Measurements from ENCODE around the gene TAL1.
"Not testable (repeated sequence)": the region's sequence is repeated elsewhere in the genome, so short reads cannot be mapped to it uniquely, and the experiment has no call there.

The TAL1 gene

DNA sequence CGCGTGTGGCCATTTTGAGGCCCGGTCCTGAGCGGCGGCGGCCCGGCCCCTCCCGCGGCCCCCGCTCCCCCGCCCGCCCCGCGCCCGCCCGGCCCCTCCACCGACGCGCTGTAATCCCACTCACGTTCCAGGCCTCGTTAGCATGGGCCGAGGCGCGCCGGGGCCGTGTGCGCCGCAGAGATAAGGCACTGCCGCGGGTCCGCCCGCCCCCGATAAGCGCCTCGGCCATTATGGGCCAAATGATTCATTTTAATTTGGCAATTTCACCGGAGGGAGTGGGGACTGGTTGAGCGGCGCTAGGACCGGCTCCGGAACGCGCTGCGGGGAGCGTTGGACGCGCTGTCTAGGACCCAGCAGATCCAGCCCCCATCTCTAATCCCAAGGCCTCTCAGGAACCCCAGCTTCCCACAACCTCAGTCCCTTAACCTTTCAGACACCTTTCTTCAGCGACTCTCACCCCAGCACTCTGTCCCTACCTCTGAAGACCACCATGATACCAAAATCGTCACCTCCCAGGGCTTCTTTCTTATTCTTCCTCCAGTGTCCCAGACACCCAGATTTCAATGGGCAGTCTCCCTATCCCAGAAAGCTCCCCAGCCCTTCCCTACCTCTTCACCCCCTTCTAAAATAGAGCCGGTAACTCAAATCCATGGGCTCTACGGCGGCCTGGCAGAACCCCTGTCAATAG, at the start of gene TAL1:
TSS of gene TAL1 (minus strand) at position 39 of the 688 bp plus-strand sequence. CDS start 6,337 bp downstream, outside the sequence.
- no peak for DNase-seq (ENCODE audit: extremely low read depth, low read depth)
- TF ChIP-seq, protein P1, sequence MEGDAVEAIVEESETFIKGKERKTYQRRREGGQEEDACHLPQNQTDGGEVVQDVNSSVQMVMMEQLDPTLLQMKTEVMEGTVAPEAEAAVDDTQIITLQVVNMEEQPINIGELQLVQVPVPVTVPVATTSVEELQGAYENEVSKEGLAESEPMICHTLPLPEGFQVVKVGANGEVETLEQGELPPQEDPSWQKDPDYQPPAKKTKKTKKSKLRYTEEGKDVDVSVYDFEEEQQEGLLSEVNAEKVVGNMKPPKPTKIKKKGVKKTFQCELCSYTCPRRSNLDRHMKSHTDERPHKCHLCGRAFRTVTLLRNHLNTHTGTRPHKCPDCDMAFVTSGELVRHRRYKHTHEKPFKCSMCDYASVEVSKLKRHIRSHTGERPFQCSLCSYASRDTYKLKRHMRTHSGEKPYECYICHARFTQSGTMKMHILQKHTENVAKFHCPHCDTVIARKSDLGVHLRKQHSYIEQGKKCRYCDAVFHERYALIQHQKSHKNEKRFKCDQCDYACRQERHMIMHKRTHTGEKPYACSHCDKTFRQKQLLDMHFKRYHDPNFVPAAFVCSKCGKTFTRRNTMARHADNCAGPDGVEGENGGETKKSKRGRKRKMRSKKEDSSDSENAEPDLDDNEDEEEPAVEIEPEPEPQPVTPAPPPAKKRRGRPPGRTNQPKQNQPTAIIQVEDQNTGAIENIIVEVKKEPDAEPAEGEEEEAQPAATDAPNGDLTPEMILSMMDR (IDR thresholded peaks at IDR 0.05; ENCODE audit: low read depth, low read length): no peak

DNA sequence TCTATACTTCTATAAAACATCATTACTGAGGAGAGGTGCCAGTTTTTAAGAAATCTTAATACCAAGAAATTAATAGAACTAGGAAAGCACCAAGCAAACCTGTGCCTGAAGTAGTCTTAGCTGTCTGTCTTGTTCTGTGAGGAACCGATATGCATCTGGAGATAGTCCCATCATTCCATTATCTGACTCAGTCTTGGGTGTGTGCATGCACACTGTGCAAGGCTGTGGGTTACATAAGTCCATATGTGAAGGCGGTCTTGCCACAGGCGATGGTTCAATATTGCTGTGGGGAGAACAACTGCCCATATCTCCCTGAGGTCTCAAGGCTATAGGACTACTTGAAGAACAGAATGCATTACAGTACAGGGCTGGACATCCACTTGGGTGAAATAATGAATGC, 48.1 kb upstream of the TAL1 start:
- no peak for DNase-seq (ENCODE audit: extremely low read depth, low read depth)
- TF ChIP-seq, protein P1 (IDR thresholded peaks at IDR 0.05; ENCODE audit: low read depth, low read length): no peak

DNA sequence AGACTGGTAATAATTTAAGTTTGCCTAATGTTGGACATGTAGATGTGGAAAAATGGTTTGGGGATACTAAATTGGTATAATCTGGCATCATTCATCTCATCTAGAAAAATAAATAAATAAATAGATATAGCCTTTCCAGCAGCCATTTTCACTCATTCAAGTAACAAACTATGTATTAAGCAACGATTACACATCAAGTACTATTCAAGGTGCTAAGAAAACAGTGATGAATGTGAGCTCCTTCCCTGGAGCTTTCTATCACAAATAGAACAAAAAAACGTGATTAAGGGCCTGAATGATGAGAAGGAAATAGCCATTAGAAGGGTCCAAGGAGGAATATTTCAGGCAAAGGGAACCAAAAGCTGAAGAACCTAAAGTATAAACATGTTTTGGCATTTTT, 44.8 kb upstream of the TAL1 start:
- TF ChIP-seq, protein P1 (IDR thresholded peaks at IDR 0.05; ENCODE audit: low read depth, low read length): no peak
- DNase-seq (ENCODE audit: extremely low read depth, low read depth): no peak

DNA sequence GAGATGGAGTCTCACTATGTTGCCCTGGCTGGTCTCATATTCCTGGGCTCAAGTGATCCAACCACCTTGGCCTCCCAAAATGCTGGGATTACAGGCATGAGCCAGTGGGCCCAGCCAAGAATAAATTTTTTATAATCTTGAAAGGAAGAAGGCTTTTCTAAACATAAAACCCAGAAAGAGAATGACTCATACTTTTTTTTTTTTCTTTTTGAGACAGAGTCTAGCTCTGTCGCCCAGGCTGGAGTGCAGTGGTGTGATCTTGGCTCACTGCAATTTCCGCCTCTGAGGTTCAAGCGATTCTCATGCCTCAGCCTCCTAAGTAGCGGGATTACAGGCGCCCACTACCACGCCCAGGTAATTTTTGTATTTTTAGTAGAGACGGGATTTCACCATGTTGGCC, 43.8 kb upstream of the TAL1 start:
- not testable (repeated sequence) for DNase-seq (ENCODE audit: extremely low read depth, low read depth)

DNA sequence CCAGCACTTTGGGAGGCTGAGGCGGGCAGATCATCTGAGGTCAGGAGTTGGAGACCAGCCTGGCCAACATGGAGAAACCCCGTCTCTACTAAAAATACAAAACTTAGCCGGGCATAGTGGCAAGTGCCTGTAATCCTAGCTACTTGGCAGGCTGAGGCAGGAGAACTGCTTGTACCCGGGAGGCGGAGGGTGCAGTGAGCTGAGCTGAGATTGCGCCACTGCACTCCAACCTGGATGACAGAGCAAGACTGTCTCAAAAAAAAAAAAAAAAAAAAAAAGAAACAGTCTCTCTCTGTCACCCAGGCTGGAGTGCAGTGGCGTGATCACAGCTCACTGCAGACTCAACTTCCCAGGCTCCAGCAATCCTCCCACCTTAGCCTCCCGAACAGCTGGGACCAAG, 33.5 kb upstream of the TAL1 start:
- not testable (repeated sequence) for DNase-seq (ENCODE audit: extremely low read depth, low read depth)

DNA sequence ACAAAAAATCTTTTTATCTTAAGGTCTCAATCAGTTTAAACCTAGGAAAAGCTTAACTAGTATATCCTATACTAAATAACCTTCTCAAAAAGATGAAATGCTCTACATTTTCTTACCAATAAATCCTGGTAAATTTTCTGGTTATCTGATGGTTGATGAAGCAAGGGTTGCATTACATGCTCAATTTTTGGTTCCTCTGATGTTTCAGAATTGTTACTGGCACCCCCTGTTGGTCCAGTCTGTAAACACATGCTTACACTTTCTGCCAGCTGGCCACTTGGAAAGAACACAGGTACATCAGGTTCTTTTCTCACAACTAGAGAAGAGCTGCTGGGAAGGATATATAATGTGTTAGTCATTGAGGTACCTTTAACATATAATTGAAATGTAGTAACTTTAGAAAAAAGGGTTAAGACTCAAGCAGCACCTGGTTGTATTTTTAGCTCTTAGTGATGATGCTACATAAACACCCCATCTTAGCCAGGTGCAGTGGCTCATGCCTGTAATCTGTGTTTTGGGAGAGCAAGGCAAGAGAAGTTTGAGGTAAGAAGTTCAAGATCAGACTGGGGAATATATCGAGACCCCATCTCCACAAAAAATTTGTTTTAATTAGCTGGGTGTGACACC, 30.9 kb upstream of the TAL1 start:
- TF ChIP-seq, protein P1 (IDR thresholded peaks at IDR 0.05; ENCODE audit: low read depth, low read length): peak; percentile 69
- peak; percentile 14 for DNase-seq (ENCODE audit: extremely low read depth, low read depth)

DNA sequence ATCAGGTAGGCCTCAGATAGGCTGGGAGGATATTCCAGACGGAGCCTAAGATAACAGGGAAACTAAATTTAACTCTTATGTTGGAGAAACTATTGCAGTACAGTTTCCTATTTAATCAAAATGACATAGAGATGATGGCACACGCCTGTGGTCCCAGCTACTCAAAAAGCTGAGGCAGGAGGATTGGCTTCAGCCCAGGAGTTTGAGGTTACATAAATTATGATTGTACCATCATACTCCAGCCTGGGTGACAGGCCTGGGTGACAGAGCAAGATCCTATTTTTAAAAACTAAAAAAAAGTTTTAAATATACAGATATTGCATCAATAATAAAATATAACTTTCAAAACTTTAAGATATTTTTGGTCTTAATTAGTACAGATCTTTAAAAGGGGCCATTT, 25.2 kb upstream of the TAL1 start:
- DNase-seq (ENCODE audit: extremely low read depth, low read depth): no peak
- TF ChIP-seq, protein P1 (IDR thresholded peaks at IDR 0.05; ENCODE audit: low read depth, low read length): no peak

DNA sequence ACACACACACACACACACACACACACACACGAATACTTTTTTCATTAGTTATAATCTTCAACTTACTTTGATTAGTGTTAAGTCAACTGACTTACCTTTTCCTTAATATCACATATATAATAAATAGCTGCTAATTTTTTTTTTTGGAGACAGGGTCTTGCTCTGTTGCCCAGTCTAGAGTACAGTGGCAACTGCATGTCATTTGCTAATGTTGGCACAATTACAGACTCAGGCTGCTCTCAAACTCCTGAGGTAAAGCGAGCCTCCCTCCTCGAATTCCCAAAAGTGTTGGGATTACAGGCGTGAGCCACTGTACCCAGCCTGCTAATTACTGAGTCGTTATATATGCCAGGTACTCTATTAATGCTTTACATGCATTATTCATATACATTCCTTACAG, 20.8 kb upstream of the TAL1 start:
- no peak for DNase-seq (ENCODE audit: extremely low read depth, low read depth)
- TF ChIP-seq, protein P1 (IDR thresholded peaks at IDR 0.05; ENCODE audit: low read depth, low read length): no peak

All from AG09319 (cell line).